ENCODE measurements around the gene USP48.
"Not testable (repeated sequence)": the region's sequence is repeated elsewhere in the genome, so short reads cannot be mapped to it uniquely, and the experiment has no call there.

The USP48 gene

DNA sequence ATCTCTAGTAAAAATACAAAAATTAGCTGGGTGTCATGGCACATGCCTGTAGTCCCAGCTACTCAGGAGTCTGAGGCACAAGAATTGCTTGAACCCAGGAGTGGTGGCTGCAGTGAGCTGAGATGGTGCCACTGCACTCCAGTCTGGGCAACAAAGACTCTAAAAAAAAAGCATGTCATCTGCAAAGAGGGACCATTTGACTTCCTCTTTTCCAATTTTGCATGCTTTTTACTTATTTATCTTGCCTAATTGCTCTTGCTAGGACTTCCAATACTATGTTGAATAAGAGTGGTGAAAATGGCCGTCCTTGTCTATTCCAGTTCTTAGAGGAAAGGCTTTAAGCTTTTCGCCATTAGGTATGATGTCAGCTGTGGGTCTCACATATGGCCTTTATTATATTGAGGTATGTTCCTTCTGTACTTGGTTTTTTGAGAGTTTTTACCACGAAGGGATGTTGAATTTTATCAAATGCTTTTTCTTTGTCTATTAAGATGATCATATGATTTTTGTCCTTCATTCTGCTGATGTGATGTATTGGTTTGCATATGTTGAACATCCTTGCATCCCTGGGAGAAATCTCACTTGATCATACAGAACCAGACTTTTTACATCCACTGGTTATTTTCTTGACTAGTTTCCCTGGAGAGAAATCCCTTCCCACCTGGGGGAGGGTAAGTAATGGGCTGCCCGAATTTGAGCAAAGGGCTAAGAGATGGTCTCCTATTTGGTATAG lies 96.8 kb downstream of the USP48 start:
- DNase-seq, result no peak

DNA sequence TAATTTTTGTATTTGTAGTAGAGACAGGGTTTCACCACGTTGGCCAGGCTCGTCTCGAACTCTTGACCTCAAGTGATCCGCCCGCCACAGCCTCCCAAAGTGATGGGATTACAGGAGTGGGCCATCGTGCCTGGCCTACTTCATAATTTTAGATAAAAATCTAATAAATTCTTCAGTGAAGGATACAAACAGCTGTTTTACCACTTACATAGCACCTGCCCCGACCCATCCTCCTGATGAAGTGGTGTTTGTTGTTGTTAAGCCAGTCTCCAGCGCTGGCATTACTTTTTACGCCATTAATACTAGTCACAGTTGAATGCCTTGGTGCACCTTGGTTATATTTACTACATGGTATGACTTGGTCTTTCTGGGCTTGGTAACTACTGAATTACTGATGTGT lies 101.5 kb downstream of the USP48 start:
- no peak for DNase-seq

DNA sequence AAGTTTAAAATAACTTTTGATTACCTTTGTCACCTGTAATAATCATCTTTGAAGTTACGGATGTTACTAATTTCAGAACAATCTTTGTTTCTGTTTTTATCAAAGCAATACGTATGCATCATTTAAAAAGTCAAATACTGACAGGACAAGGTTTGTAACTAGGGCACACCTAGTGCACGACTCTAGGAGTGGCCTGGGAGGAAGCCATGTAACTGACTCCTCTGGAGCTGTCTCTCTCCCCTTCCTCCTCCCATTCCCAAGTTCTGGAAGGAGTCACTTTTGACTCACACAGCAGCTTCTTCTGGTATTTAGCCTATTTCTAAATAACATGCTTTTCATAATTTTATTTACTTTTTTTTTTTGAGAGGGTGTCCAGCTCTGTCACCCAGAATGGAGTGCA lies 102.0 kb downstream of the USP48 start:
- DNase-seq, result no peak

GRCh38 chr1:21680381-21680780 lies 102.6 kb downstream of the USP48 start:
- DNase-seq, result no peak

DNA sequence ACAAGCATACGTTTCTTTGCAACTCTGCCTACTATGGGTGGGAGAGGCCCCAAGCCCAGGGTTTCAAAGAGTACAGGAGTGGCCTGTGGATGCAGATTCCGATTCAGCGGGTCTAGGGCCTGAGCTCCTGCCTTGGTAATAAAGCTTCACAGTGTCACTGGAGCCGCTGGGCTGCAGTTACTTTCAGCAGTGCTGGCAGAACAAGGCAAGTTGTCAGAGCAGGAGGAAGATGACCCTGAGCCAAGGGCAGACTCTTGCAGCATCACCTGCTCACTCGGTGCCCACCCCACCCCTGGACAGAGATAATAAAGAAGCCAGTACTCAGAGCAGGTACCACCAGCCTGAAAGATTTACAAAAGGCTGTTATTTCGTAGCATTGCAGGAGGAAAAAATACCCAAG lies 105.8 kb downstream of the USP48 start:
- no peak for DNase-seq

GRCh38 chr1:21674957-21675356 lies 108.0 kb downstream of the USP48 start:
- no peak for DNase-seq

- not testable (repeated sequence) for DNase-seq
Observed at GRCh38 chr1:21673853-21674252, 109.1 kb downstream of the USP48 start.

DNA sequence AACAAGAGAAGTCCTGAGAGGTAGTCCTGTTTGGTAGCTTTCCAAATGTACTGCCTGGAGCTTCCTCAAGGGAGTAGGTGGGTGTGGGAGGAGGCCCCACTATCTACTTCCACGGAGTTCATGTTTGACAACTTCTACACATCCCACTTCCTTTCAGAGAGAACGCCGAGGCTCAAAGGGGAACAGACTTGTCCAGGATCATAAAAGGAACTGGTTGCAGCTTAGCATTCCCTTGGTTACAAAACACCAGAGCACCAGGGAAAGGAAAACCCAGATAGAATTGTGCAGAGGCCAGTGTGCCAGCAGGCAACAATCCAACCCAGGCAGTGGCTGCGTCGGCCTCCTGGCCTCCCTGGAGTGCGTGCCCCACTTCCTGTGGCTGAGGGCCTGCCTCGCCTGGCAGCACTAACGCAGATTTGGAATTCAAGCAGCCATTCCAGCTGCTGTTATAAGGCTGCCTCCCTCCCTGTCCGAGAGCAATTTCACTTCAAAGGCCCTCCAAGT lies 109.6 kb downstream of the USP48 start:
- DNase-seq, result no peak

- DNase-seq, result no peak
Observed at GRCh38 chr1:21672478-21673276, 110.3 kb downstream of the USP48 start.

DNA sequence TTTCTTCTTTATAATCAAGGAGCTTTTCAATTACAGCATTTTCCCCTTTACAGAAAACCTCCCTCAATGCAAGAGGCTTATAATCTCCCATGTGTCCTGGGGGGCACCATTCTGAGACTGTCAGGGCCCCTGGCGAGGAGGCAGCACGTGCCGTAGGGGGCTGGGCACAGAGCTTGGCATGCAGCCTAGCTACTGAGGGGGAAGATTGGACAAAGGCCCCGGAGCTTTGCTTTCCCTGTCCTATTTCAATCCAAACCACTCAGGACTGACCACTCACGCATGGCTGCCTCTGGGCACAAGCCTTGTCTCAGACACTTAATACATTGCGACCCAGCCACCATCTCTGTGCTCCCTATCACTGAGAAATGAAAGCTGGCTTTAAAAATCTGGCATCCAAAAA lies 111.0 kb downstream of the USP48 start:
- DNase-seq, result no peak

DNA sequence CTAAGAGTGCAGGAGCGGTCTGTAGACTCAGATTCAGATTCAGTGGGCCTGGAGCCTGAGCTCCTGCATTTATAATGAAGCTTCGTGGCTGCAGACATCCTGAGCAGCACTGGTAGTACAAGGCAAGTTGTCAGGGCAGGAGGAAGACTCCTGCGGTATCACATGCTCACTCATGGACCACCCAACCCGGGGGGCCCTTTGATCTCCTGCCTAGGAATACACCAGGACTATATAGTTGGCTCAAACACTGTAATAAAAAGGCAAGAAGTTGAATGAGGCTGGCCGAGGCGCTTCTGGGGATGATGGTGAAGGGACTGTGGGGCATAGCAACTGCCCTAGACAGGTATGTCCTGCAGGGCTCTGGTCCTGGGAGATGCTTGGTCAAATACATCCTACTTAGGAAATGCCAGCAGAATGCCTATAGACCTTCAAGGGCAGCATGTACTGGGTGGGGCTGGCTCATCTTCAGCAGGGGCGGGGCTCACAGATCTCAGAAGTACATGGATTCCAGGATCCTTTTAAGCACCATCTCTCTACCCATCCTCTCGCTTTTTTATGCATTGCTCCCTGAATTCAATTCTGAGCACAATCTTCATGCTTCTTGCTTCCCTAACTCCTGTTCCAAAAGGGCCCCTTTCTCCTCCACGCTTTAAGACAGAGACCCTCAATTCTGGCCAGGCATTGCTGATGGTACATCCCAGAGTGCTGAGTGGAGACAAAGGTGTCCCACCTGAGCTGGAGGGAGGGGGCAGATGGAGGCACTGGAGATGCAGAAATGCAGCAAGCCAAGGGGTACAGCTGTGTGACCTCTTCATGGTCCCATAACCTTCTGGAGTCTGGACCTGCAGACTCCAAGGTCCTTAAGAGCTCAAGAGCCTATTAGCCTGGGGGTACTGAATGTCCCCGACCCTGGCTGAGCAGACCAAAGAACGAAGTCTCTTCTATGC lies 111.7 kb downstream of the USP48 start:
- DNase-seq, result no peak

GRCh38 chr1:21670059-21670881 lies 112.7 kb downstream of the USP48 start:
- DNase-seq, result no peak

GRCh38 chr1:21669258-21670058 lies 113.5 kb downstream of the USP48 start, which contains the start of gene RAP1GAP:
TSS of gene RAP1GAP (minus strand) at chr1:21669357. CDS start at chr1:21620032, 49,325 bp downstream.
- peak; percentile 36 for DNase-seq

DNA sequence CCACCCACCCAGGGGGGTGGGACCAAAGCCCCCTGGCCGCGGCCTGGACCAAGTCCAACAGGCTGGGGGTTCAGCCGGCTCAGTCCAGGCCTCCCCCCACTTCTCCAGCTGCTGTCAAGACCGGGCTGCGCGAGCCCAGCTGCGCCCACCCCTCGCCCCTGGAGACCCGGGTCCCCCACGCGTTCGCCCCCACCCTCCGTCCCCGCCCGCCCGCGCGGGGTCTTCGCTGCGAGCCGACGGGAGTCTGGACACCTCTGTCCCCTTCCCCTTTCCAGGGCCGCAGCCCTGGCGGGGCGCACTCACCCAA lies 114.0 kb downstream of the USP48 start:
- DNase-seq, result no peak

GRCh38 chr1:21668232-21668950 lies 114.6 kb downstream of the USP48 start:
- no peak for DNase-seq

DNA sequence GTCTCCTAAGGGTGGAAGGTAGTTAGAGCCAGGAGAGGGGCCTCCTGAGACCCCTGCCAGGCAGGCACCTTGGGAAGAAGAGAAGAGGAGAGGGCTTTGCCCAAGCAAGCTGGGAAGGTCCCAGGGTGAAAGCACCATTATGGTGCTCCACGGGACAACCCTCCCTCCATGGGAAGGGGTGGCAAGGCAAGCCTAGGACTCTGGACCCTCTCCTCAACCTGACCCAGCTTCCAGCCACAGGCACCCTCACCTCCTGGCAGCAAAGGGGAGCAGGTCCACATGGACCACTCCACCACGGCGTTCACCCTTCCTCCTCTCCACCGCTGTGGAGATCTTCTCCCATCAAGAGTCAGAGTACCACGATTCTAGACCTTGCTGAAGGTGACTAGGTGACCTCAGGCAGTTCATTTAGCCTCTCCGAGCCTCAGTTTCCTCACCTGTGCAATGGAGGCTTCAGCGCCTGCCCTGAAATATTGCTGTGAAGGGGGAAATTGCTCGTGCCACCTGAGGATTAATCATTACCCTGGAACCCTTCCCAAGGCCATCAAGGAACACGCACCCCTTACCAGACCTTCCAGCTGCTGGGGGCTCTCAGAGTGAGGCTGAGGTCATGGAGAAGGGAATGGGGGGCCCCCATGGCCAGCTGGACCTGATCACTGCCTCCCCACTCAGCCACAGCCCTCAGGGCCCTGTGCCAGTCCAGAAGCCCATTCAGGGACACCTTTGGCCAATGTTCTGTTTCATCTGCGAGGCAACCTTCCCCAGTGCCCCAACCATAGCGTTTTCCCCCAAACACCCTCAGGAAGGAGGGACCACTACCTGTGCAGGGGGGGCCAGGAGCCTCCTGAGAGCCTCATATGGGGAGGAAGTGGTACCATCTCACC lies 115.4 kb downstream of the USP48 start:
- DNase-seq, result no peak

DNA sequence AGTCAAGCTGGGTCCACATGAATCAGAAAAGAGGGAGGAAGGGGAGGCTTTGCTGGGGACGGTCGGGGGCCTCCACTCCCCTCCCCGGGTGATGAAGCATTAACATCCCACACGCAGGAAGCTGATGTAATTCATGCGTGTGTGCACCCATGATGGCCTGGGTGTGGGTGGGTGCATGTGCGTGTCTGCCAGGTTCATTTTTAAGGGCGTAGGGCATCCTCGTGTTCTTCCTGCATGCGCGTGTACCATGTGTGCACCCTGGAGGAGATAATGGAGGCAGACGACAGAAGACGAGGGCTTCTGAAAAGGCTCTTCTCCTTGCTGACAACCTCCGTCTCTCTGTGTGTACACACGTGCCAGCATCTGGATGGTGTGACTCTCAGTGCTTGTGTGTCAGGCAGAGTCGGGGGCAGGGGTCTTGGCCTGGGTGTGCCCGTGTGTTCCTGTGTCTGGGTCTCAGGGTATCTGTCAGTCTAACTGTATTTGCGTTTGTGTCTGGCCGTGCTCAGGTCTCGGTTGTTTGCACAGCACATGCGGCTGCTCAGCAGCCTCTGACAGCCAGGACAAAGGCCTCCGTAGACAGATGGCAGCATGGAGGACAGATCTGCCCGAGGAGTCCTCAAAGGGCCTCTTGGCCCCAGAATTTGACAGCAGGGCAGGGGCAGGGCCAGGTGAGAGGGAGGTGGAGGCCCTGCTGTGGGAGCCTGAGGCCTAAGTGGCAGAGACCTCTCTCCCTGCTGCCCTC lies 116.2 kb downstream of the USP48 start:
- DNase-seq, result no peak

DNA sequence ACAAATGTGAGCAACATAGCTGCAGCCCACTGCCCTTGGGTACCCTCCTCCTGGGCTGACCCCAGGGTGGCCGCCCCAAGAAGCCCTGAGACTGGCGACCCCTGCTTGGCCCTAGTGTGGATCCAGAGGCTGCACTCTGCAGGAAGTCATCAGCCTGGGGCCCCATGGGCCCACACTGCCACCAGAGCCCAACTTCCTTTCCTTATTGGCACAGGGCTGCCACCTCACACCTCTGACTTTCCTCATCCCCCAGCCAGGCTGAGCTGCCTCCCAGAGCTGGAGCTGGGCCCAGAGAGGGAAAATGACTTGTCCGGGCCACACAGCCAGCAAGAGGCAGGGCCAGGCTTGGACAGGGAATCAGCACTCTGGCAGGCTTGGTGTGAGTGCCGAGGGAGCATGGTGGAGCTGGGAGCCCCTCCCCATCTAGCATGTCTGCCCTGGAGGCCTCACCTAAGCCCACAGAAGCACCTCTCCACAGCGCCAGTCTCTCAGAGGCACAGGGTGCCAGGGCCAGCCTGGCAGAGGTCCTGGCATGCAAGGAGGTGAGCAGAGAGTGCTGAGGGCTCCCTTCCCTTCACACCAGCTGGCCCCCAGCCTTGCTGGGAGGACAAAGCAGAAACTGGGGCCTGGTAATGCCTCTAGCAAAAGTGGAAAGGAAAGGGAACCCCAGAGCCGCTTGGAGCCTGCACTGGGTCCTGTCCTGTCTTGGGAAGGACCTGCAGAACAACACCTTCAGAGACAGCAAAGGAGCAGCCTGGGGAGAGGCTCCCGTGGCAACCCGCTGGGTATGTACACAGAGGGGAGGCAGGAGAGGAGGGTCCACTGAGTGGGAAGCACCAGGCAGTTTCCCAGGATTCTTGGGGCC lies 117.0 kb downstream of the USP48 start:
- DNase-seq, result no peak

All from CD4-positive, alpha-beta T cell treated with Interleukin-21 for 1 hour (primary cell).